ENCODE data around the gene SLC3A2. TPM values are rescaled to one million over a fixed set of nuclear protein-coding genes. Genes with fewer than 3 reads are reported as not detected.

Gene SLC3A2
- 100 to 1,000 TPM; 205 to 215 TPM for total RNA-seq
- 100 to 1,000 TPM; 157 to 226 TPM for polyA plus RNA-seq

- H3K27me3 Mint-ChIP-seq = no peaks in the 10 kb centered on the region
- intact Hi-C loops (cut with micrococcal nuclease) = loop anchor here (1.0 to 10.0 kb wide), 11 partner anchors 19 to 1089 kb away; partner anchors contain the start of genes FEN1, HNRNPUL2, NXF1 and STX5
- peak within 1 kb of the TSS; percentile 93 to 100 (median 99) for H3K27ac Mint-ChIP-seq
- peak within 1 kb of the TSS; percentile 93 to 100 (median 100) for H3K4me3 Mint-ChIP-seq
- Histone ChIP-seq H3K9me3 (ENCODE audit: control insufficient read depth in 1 of 2, low read length in 2 of 2) (no peaks in the 10 kb centered on the region), H3K4me1 (ENCODE audit: insufficient read depth, low read length) (peaks cover 52% of the 10 kb centered on the region), H3K27ac (ENCODE audit: low read depth, low read length) (peak within 1 kb of the TSS; percentile 93), H3K4me3 (ENCODE audit: low read length in 2 of 2) (peak within 1 kb of the TSS; percentile 96 to 98), H3K36me3 (ENCODE audit: insufficient read depth, low read length) (peaks cover 33% of the 10 kb centered on the region), H3K27me3 (ENCODE audit: insufficient read depth, low read length) (no peaks in the 10 kb centered on the region)
- H3K36me3 Mint-ChIP-seq = peaks cover 40 to 55% of the 10 kb centered on the region in 2 donors
- peaks cover 26 to 60% (median 41%) of the 10 kb centered on the region in 4 donors for H3K4me1 Mint-ChIP-seq
- H3K9me3 Mint-ChIP-seq = no peaks in the 10 kb centered on the region
- ChIA-PET POLR2A (ENCODE audit: partially characterized antibody) (interaction anchor here (0.5 to 7.2 kb wide), 44 partner anchors 9 to 1451 kb away, joined by 3 to 138 read pairs (median 6); partner anchors contain the start of genes BSCL2, C11orf98, CPSF7 and CSKMT), CTCF (ENCODE audit: partially characterized antibody) (interaction anchor here (0.6 to 4.0 kb wide), 21 partner anchors 9 to 456 kb away, joined by 3 to 22 read pairs (median 4); partner anchors contain the start of genes HNRNPUL2, TMEM179B and TUT1)
- DNase-seq = peak; percentile 85 to 89 (median 88)
Observed at GRCh38 chr11:62880803-62881578, at the start of gene SLC3A2. Gene SLC3A2, plus strand, starts transcription at chr11:62880896. Its CDS starts 128 bp downstream, at chr11:62881024.

GRCh38 chr11:62830904-62831519 is 49.7 kb upstream of the SLC3A2 start:
- Mint-ChIP-seq H3K27me3 (no peaks in the 10 kb centered on the region), H3K27ac (peak overlapping the region; percentile 94 to 100 (median 99)), H3K9me3 (no peaks in the 10 kb centered on the region), H3K36me3 (peaks cover 14 to 51% of the 10 kb centered on the region in 2 donors), H3K4me1 (peaks cover 21 to 54% (median 39%) of the 10 kb centered on the region in 4 donors), H3K4me3 (peak overlapping the region; percentile 94 to 100 (median 98))
- ChIA-PET POLR2A (ENCODE audit: partially characterized antibody) (interaction anchor here (0.8 to 13.8 kb wide), 27 partner anchors 9 to 1487 kb away, joined by 3 to 801 read pairs (median 8); partner anchors contain the start of genes C11orf98, CSKMT, GANAB and HNRNPUL2), CTCF (ENCODE audit: partially characterized antibody) (interaction anchor here (0.7 to 2.2 kb wide), 2 partner anchors 44 to 45 kb away, joined by 4 to 11 read pairs; partner anchors contain the start of gene TMEM179B)
- Histone ChIP-seq H3K27ac (ENCODE audit: low read depth, low read length) (peak overlapping the region; percentile 97), H3K4me1 (ENCODE audit: insufficient read depth, low read length) (peaks cover 30% of the 10 kb centered on the region), H3K9me3 (ENCODE audit: control insufficient read depth in 1 of 2, low read length in 2 of 2) (no peaks in the 10 kb centered on the region), H3K36me3 (ENCODE audit: insufficient read depth, low read length) (peaks cover 30% of the 10 kb centered on the region), H3K4me3 (ENCODE audit: low read length in 2 of 2) (peak overlapping the region; percentile 81 to 82), H3K27me3 (ENCODE audit: insufficient read depth, low read length) (no peaks in the 10 kb centered on the region)
- intact Hi-C loops (cut with micrococcal nuclease) = loop anchor here (1.0 kb wide), 2 partner anchors 8 to 78 kb away; partner anchors contain the start of gene WDR74
- DNase-seq = no peak

DNA sequence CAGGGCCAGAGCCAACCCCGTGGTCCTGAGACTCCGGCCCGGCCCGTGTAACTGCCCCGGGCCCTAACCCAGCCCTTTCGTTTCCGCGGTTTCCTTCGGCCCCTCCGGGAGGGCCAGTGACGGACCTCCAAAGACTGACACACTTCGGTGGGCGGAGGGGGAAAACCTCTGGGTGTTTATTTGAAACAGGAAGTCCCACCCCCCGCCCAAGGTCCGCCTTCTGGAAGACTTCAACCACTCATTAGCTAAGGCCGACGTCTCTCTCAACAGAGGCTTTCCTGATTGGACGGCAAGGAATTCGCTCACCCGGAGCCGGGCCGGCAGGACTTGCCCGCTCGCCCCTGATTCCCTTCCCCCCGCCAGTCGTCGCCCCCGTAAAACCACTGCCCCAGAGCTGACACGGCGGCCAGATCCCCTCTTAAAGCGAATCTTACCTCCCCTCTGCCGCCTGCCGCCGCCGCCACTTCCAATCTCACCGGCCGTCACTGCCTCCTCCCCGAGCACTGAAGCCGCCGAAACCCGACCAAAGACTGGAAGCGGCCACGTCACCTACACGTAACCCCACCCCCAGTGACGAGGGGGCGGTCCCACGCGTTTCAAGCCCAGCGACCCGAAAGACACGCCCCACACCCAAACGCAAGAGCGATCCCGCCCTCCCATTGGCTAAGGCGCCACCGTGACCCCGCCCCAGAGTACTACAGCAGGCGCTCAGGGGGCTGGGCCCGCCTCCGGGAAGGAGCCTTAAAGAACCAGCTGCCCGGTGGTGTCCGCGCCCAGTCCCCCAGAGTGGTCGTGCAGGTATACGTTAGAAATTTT is 49.0 kb upstream of the SLC3A2 start, which contains the start of gene STX5:
Gene STX5 (minus strand): TSS at position 532 of the 816 bp plus-strand sequence. CDS start 808 bp downstream, outside the sequence.
- peak within 1 kb of the TSS; percentile 97 for H3K27ac ChIP-seq (ENCODE audit: low read depth, low read length)
- Mint-ChIP-seq H3K4me1 (peaks cover 21 to 59% (median 41%) of the 10 kb centered on the region in 4 donors), H3K36me3 (peaks cover 17 to 57% of the 10 kb centered on the region in 2 donors), H3K27ac (peak within 1 kb of the TSS; percentile 94 to 100 (median 99)), H3K4me3 (peak within 1 kb of the TSS; percentile 94 to 100 (median 98)), H3K27me3 (no peaks in the 10 kb centered on the region), H3K9me3 (no peaks in the 10 kb centered on the region)
- intact Hi-C loops (cut with micrococcal nuclease) = loop anchor here (1.0 to 2.0 kb wide), 9 partner anchors 8 to 232 kb away; partner anchors contain the start of genes NXF1, TMEM179B, TTC9C and WDR74
- ChIA-PET CTCF (ENCODE audit: partially characterized antibody) (interaction anchor here (2.2 kb wide), 1 partner anchor 45 kb away, joined by 11 read pairs; the partner anchor contains the start of gene TMEM179B), POLR2A (ENCODE audit: partially characterized antibody) (interaction anchor here (0.6 to 13.8 kb wide), 29 partner anchors 8 to 1486 kb away, joined by 3 to 801 read pairs (median 6); partner anchors contain the start of genes C11orf98, CSKMT, EEF1G and EML3)
- peaks cover 30% of the 10 kb centered on the region for H3K4me1 ChIP-seq (ENCODE audit: insufficient read depth, low read length)
- peaks cover 34% of the 10 kb centered on the region for H3K36me3 ChIP-seq (ENCODE audit: insufficient read depth, low read length)
- H3K27me3 ChIP-seq (ENCODE audit: insufficient read depth, low read length) = no peaks in the 10 kb centered on the region
- peak within 1 kb of the TSS; percentile 82 to 85 for H3K4me3 ChIP-seq (ENCODE audit: low read length in 2 of 2)
- DNase-seq = peak; percentile 99 to 100 (median 100)
- H3K9me3 ChIP-seq (ENCODE audit: control insufficient read depth in 1 of 2, low read length in 2 of 2) = no peaks in the 10 kb centered on the region

DNA sequence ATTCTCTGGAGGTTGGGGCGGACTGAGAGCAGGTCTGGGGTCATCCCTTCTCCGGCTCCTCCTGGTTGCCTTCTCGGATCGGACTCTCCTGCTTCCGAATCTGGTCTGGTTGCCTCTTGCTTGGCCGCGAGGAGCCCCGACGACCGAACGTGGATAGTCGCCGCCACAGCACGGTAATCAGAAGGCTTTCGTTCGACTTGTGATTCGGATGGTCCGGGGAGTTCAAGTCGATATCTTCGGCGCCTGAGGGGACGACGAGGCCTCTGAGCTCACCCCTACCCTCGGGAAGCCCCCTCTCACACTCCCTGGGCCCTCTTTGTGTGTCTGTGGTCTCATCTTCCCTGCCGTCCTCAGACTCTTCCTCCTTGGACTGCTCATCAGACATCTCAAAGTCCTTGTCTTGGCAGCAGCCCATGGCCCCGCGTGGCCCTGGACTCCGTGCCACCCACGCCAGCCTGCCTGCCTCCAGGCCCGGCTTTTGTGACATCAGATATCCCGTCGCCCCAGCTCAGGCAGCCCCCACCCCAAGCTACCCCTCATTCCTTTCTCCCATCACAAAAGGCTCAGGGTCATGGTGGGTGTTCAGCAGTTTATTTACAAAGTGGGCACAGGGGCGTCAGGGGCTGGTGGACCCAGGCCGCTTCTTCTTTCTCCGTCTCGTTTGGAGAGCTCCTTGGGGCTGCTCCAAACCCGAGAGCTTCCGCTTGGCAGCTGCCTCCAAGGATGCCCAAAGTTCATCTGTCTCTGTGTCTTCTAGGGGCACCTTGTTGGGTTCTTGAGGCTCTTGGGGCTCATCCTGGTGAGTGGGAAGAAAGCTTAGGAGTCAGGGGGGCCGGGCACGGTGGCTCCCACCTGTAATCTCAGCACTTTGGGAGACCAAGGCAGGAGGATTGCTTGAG is 48.1 kb upstream of the SLC3A2 start, which contains the start of gene TEX54:
Gene TEX54 (minus strand): TSS at position 506 of the 899 bp plus-strand sequence.
- intact Hi-C loops (cut with micrococcal nuclease) = loop anchor here (1.0 to 2.0 kb wide), 7 partner anchors 24 to 233 kb away; partner anchors contain the start of genes NXF1, TMEM179B and TTC9C
- no peak for DNase-seq
- POLR2A ChIA-PET (ENCODE audit: partially characterized antibody) = interaction anchor here (0.5 to 13.8 kb wide), 28 partner anchors 9 to 1485 kb away, joined by 3 to 801 read pairs (median 6); partner anchors contain the start of genes B3GAT3, C11orf98, CSKMT and EEF1G

DNA sequence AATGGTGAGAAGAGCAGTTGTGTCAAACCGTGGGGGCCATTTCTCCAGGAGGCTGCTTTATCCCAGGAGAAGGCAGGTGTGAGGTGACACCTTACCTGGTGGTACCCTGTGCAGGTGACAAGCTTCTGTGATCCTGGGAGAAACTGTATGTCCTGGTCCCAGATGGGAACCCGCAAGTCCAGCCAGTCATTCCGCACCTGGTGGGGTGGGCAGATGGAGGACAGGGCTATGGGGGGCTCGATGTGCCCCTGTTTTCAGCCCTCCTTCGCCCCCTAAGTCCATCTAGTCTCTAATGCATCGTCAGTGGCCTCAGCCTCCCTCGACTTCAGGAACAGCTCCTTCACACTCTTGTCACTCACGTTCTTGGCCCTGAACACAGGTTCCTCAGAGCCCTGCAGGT is 45.4 kb upstream of the SLC3A2 start:
- H3K4me3 ChIP-seq (ENCODE audit: low read length in 2 of 2) = no peak overlapping the region
- peaks cover 15 to 56% of the 10 kb centered on the region in 2 donors for H3K36me3 Mint-ChIP-seq
- ChIA-PET POLR2A (ENCODE audit: partially characterized antibody) (interaction anchor here (0.8 to 13.8 kb wide), 5 partner anchors 9 to 244 kb away, joined by 3 to 801 read pairs (median 3); partner anchors contain the start of genes NXF1, TMEM179B, TMEM223 and TUT1), CTCF (ENCODE audit: partially characterized antibody) (no interaction called here)
- H3K27me3 ChIP-seq (ENCODE audit: insufficient read depth, low read length) = no peaks in the 10 kb centered on the region
- no peak for DNase-seq
- peaks cover 23 to 66% (median 44%) of the 10 kb centered on the region in 4 donors for H3K4me1 Mint-ChIP-seq
- H3K4me3 Mint-ChIP-seq = peak overlapping the region in 1 of 8 donors; percentile 32
- peaks cover 0 to 2% (median 0%) of the 10 kb centered on the region in 8 donors for H3K9me3 Mint-ChIP-seq
- intact Hi-C loops (cut with micrococcal nuclease) = no loop called here
- peak overlapping the region in 4 of 7 donors; percentile 17 to 79 (median 38) for H3K27ac Mint-ChIP-seq
- no peak overlapping the region for H3K27ac ChIP-seq (ENCODE audit: low read depth, low read length)
- H3K36me3 ChIP-seq (ENCODE audit: insufficient read depth, low read length) = peaks cover 24% of the 10 kb centered on the region
- no peaks in the 10 kb centered on the region for H3K9me3 ChIP-seq (ENCODE audit: control insufficient read depth in 1 of 2, low read length in 2 of 2)
- H3K27me3 Mint-ChIP-seq = no peaks in the 10 kb centered on the region
- H3K4me1 ChIP-seq (ENCODE audit: insufficient read depth, low read length) = peaks cover 39% of the 10 kb centered on the region

More for the DNA sequence above, 48.1 kb upstream of the SLC3A2 start, which contains the start of gene TEX54:
- no peaks in the 10 kb centered on the region for H3K27me3 ChIP-seq (ENCODE audit: insufficient read depth, low read length)
- CTCF ChIA-PET (ENCODE audit: partially characterized antibody) = interaction anchor here (2.2 kb wide), 1 partner anchor 46 kb away, joined by 11 read pairs; the partner anchor contains the start of gene TMEM179B
- Mint-ChIP-seq H3K4me1 (peaks cover 22 to 56% (median 42%) of the 10 kb centered on the region in 4 donors), H3K27me3 (no peaks in the 10 kb centered on the region), H3K36me3 (peaks cover 13 to 51% of the 10 kb centered on the region in 2 donors), H3K9me3 (no peaks in the 10 kb centered on the region), H3K4me3 (peak within 1 kb of the TSS; percentile 94 to 100 (median 98)), H3K27ac (peak within 1 kb of the TSS; percentile 94 to 100 (median 99))
- H3K4me1 ChIP-seq (ENCODE audit: insufficient read depth, low read length) = peaks cover 33% of the 10 kb centered on the region
- H3K9me3 ChIP-seq (ENCODE audit: control insufficient read depth in 1 of 2, low read length in 2 of 2) = no peaks in the 10 kb centered on the region
- H3K4me3 ChIP-seq (ENCODE audit: low read length in 2 of 2) = peak within 1 kb of the TSS; percentile 82 to 85
- peaks cover 25% of the 10 kb centered on the region for H3K36me3 ChIP-seq (ENCODE audit: insufficient read depth, low read length)
- H3K27ac ChIP-seq (ENCODE audit: low read depth, low read length) = peak within 1 kb of the TSS; percentile 97

Measured in CD4-positive, alpha-beta memory T cell (primary cell).